Activated gamma-delta T cell treated with Interleukin-2 at 50 U/mL for 16 hours (primary cell): Measurements from ENCODE around the gene ITPKB.
A peak's percentile ranks its signal among the peaks of the same experiment; 100 is the strongest.
"Not testable (repeated sequence)": the region's sequence is repeated elsewhere in the genome, so short reads cannot be mapped to it uniquely, and the experiment has no call there.

ENCODE experiments used
- DNase-seq: peaks from one replicate; pipeline ENCODE4 v3.0.0-alpha.2; 2020

Gene ITPKB

DNA sequence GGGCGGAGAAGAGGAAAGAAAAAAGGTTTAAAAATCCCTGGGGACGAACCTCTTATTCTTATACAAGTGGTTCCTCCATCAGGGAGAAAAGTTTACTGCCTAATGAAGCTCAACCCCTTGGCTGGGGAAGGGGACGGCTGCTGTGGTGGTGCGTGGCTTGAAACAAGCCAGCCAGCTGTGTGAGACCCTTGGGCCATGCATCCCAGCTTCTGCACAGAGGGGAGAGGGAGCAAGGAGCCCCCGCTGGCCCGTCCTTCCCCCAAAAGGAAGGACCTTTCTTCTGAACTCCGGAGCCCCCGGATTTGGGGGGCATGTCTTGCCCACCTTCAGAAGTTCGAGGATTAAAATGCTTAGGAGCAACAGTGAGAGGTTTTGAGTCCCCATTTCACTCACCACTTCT lies 123.2 kb downstream of the ITPKB start:
- no peak for DNase-seq

DNA sequence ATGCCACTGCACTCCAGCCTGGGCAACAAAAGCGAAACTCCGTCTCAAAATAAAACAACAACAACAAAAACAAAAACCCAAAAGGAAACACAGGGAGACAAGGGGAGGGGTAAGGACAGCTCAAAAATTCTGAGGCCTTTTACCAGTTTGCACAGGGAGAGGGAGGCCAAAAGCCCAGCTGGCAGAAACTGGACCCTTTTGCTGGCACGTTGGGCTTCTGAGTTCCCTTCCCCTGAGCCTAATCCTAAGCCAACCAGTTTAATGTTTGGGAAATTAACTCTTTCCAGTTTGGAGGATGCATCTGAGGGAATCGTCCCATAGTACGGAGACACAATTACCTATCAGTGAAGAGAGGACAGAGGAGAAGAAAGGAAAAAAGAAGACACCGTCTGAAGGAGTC lies 127.1 kb downstream of the ITPKB start:
- DNase-seq, result not testable (repeated sequence)

DNA sequence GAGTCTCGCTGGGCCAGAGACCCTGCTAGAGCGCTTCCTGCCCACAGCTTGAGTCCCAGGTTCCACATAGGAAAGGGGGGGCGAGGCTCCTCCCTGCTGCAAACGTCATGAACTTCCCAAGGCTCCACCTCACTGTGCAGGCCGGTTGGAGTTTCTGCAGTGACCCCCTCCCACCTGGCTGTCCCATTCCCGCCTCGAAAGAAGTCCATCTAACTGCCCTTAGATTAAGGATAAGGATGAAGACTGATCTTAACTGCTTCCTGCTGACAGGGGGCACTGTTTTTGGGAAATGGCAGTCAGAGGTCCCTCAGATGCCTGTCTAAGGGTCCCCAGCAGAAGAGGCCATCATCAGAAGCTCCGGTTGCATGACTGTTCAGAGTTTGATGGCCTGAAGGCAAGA lies 127.8 kb downstream of the ITPKB start:
- no peak for DNase-seq

DNA sequence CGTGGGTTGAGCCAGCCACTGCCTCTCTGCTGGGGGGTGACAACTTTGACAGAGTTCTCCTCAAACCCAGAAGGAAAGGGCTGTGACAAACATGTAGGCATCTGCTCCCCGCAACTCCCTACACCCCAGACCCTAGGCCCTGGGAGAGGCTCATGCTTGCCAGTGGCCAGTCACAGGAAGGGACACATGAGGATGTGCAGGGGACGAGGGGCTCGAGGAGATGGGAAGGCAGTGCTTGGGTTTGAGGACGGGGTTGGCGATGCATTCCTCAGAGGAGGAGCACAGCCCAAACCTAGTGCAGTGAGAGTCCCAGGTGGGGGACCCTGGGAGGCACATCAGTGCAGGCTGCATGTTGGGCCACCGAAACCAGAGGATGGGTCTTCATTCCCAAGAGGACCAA lies 128.4 kb downstream of the ITPKB start:
- DNase-seq, result no peak

DNA sequence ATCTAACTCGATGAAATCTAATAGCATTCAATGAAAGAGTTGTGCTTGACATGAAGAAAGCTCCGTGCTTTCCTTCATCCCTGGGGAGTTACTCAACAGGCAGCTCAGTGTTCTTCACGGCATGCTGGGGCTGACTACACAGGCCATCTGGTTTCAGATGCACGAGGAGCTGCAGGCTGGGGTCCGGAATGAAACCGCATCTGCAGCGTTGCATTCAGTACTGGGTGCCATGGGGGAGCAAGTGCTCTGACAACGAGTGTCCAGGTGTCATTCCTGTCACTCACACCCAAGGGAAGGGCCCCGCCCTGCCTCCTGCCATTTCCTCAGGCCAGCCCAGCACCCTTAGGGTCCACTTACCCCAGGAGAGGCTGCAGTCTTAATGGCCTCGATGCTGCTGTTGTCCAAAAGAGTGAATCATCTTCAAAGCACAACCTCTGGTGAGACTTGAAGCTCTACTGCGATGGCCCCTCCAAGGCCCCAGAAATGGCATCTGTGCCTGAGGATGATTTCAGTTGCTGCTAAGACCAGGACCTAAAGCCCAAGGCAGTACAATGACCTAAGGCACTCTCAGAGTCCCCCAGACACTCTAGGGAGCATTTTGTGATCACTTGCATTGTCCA lies 129.1 kb downstream of the ITPKB start:
- no peak for DNase-seq

DNA sequence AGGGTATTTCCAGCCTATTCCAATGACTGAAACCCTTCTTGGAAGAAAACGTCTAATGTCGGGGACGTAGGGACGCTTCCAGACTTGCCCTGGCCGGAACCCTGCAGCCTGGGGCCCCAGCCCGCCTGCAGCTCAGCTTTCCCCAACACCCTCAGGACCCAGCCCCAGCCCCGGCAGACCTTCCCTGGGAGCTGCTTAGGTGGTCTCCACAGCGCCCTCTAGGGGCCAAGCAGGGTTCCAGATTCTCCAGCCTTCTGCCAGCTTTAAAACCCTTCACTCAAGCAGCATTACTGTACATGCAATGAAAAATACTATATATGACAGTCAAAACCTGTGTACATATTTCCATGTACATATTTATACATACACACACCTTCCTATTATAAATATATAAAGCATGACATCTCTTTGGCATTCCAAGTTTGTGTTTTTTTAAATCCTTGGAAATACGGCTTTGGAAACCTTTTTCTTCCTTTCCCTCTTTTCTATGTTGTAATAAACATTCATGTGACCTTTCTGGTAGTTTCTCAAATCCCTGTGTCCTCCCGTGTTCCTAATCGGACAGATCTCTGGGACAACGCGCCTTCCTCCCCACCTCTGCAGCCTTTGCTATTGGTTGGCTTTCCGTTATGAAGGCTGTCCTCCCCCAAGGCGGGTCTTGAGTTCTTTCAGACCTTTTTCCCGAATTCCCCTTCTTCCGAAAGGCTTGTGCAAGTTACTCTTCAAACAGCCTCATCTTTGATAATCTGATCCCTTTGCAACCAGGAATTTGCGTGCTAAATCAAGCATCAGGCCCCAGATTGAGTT lies 130.2 kb downstream of the ITPKB start:
- DNase-seq, result peak; percentile 65

DNA sequence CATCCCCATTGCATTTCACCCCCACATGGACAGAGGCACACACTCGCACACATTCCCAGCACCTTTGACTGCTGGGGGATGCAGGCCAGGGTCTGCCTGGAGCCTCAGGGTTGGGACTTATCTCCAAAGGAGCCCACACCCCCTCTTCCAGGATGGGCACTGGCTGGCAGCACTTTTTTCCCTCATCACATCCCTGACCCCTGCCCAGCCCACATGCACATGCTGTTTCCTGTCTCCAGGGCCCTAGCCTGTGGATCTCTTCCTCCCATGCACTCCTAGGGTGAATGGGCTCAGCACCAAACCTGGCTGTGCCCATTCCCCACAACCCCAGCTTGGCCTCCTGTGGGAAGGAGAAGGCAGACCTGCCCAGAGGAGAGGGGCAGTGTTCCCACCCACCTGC lies 131.3 kb downstream of the ITPKB start:
- no peak for DNase-seq

DNA sequence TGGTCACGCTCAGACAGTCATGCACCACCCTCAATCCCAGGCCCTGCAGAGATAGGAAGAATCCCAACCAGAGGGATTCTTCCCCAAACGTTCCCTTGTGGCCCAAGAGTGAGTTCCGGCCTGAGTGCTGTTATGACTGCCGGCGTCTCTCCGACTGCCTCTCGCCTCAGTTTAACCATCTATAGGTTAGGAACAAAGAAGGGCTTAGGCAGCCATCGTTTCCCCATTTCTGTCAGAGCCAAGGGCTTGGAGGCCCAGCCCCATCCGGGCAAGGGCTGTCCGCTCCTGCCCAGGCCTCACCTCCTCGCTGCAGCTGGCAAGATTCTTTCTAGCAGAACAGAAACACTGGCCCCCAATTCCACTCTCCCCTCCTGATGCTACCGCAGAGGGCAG lies 131.8 kb downstream of the ITPKB start:
- DNase-seq, result no peak

DNA sequence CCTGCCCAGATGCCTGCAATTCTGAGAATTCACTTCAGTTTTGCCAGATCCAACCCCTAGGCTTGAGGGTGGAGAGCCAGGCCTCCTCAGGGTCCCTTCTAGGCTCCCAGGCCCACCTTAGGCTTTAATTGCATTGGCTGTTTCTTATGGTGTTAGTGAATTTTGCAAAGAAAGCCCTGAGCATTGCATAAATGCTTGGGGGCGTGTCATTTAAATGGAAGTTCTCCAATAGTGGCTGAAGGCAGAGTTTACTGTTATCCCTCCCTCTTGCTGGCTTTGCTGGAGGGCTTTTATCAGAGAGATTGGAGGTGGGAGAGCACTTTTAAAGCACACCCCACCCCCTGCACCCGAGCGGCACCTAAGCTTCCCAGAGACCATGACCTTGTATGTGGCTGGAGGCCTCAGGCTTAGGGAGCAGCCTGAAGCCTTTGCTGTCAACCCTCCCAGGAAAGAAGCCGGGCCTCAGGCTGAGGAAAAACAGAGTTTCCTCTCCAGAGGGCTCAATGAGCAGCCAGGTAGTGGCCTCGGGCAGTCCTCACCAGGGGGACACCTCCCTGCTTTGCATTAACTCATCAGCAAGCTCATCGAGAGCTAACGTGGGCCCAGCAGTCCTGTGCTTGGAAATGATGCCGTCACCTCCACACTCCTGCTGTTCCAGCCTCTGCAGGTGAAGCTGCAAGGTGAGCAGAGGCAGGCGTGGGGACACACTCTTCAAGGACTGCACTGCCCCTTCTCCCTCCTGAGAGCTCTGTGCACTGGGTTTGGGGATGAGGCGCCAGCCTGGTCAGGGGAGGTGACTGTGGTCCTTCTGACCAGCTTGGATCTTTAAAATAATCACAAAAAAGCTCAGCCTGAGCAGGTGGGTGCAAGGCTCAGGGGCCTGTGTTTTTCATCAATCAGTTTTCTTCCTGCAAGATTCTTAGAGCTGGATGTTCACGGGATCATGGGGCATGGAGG lies 132.5 kb downstream of the ITPKB start:
- DNase-seq, result no peak

DNA sequence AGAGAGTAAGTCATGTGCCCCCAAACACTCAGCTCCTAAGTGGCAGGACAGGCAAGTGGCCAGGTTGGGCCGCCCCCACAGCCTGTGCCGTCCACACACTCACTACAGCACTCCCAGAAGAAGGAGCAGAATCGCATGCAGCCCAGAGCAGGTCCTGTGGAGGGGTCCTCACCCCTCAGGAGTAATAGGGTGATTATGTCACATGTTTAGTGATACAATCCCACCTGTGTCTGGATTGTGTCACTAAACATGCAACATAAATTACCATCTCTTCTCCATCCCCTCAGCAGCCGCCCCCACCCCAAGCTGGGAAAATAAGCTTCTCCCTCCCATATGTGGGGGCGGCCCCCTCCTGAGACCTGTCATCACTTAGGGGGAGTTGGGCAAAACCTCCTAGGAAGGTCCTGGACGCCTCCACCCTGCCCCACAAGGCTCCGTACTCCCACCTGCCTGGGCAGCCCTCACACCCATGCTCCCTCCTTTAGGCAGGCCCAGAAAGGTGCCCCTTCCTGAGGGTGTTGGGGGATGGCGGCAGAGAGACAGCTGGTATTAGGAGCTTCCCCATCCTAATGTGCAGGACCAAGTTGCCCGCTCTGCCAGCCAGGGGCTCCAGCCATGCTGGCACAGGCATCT lies 133.6 kb downstream of the ITPKB start:
- no peak for DNase-seq

DNA sequence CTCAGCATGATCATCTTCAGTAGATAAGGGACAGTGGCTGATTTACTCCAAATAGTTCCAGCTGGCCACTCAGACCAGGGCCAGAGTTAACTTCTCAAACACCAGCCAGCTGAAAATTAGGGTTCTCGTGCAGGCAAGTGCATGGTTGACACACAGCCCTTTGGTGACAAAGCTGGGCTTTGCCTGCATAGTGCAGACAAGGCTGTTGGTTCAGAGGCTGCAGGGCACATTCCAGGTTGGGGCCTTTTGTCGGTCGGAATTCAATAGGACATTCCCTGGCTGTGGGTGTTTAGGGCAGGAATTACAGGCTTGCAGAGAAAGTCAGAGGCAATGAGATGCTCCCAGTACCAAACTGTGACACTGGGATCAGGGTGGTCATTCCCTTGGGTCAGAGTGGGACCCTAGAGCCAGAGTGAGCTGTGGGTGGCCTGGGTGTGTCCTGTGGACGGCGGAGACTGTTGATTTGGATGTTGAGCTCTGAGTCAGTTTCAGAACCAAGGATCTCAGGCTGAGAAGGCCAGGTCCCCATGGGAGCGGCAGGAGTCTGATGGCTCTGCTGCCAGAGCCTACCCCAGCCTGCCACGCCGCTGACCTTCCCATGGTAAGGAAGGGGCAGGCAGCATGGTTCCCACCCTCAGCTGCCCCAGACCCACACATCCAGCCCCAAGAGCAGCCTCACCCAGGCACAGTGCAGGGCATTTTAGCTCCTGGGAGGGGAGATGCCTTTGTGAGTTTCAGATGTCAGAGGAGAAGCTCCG lies 134.3 kb downstream of the ITPKB start:
- no peak for DNase-seq

DNA sequence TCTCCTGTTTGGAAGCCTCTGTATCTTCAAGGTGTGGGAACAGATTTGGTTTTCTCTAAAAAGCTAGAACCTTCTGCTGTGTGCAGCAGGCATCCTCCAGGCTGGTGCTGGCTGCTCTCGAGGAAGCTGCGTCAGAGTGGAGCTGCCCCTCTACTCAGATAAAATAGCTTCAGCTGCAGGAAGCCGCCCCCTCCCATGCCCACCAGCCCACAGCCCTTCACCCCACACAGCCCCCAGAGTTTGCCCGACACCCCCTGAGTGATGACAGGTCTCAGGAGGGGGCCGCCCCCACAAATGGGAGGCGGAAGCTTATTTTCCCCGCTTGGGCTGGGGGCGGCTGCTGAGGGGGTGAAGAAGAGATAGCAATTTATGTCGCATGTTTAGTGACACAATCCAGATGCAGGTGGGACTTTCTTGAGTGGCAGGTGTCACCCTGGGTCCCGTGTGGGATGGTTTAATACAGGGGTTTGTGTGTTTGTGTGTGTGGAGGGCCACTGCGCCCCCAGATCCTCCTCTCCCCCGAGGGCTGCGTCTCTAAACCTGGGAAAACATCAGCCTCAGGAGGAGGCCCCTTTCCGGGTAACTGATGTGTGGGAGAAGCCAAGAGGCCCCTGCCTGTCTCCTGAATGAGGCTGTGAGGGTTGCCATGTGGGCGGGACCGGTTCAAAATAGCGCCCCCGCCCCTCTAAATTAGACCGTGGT lies 135.1 kb downstream of the ITPKB start:
- DNase-seq, result no peak

DNA sequence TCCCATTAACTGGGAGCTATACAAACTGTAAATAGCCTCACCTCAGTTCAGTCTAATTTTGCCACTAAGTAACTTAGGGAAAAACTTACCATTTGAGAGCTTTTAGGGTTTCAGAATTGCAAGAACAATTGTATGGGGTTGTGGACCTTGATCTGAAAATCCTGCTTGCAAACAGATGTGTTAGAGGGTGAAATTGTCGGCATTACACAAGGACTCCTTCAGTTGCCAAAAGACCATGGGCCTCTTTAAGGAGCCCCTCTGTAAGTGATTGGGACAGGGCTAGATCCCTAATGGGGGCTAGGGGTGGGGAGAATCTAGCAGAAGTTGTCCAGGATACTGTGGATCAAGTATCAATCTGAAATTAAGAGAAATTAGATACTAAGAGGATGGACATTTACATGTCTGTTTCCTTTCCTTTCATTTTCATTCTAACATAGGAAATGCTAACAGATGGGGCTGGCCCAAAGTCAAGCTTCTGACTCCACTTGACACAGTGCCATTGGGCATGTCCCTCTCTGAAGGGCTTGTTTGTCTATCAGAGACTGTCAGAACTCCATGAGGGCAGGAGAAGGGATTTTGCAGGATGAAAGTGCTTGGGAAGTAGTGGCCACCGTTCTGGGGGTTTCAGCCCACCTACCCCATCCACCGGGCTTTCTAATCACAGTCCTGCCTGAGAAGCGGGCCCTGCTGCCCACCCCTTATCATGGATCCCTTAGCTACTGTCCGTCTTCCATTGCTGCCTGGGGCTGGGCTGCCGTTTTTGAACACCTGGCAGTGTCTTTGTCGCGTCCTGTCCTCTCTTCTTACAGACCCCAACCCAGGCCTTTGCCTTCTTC lies 135.8 kb downstream of the ITPKB start:
- no peak for DNase-seq

DNA sequence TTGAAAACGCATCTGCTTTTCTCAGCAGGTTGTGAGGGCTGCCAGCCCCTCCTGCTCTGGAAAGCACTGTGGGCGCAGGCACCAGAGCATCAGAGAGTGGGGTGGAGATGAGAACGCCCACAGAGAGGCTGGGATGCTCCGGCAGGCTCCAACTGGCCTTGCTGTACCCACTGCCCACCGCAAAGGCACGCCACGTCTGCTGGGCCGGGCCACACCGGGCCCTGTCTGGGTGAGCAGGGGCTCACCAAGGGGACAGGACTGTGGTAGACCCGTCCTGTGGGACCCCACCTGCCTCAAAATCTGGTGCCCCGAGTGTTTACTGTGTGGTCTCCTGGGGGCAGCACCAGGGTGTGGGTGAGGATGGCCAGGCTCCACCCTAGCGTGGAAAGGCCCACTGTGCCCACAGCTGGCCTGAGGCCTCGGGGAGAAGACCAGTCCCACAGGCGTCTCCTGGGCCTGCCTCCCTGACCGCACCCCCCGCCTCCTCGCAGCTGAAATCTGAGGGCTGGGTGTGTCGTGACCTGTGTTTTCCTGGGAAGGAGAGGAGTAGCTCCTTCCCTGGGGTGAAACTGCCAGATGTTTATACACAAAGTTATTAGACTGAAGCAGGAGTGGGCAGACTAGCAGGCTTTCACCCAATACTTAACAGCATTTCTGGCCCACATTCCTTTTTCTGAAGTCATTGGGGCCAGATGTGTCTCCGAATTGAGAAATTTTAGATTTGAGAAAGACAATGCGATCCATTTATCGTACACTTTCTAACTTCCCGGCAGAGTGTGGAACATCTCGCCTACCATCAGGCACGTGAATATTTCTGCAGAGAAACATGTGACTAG lies 136.7 kb downstream of the ITPKB start:
- DNase-seq, result no peak

DNA sequence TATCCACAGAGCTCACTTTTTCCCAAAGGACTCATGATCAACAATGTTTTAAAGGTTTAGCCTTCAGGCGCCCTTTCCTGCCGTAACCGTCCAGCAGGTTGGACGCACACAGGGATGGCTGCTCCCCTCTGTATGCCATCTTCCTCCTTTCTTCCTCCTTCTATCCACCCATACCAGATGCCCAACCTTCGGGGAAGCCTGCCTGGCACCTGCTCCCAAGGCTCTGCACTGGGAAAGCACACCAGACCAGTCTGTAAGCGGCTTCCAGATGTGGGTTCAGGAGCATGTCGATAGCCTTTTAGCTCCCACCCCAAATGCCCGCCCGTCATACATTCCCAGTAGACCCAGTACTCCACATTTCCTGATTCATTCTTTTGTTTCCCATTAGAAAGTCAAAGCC lies 137.6 kb downstream of the ITPKB start:
- DNase-seq, result no peak

DNA sequence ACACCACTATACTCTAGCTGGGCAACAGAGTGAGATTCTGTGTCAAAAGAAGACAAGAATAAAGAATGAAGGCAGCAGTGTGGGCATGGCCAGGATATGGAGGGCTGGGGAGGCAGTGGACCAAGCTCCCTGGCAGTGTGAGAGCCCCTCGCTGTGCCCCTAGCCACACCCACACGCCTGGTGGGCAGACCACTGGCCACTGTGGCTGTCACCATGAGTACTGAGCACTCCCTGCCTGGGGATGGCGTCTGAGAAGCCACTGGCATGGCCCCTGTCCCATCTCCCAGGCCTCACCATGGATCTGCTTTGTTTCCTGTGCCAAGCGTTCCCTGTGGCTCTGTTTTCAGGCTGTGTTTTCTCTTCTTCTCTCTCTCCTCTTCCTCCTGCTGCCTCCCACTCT lies 138.8 kb downstream of the ITPKB start:
- no peak for DNase-seq

DNA sequence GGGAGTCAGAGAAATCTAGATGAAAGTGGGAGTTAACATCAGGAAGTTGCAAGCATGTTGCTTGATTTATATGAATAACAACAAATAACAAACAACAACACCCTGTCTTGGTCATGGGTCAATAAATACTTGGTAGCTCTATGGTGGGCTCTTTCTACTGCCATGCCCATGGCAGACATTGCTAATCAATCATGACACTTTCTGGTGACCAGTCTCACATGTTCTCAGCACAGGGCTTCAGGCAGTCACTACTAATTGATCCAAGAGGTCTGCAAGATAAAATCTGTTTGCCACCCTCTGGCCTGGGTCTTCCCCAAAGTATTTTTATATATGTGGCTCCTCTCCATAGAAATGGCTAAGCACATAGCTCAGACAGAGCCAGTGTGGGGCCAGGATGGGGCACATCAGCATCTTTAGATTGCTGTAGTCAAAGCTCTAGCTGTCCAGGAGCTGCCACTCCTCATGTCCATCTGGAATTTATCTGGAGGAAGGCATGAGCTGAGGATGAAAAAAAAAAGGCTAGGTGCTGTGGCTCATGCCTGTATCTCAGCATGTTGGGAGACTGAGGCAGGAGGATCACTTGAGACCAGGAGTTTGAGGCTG lies 139.3 kb downstream of the ITPKB start:
- no peak for DNase-seq

DNA sequence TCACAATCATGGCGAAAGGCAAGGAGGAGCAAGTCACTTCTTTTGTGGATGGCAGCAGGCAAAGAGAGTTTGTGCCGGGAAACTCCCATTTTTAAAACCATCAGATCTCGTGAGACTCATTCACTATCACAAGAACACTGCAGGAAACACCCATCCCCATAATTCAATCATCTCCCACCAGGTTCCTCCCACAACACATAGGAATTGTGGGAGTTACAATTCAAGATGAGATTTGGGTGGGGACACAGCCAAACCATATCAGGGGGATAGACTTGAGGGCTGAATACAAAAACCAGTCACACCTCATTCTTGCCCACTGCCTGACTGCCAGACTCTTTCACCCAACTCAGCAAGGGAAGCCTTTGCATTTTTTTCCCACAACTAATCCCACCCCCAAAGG lies 140.1 kb downstream of the ITPKB start:
- not testable (repeated sequence) for DNase-seq

DNA sequence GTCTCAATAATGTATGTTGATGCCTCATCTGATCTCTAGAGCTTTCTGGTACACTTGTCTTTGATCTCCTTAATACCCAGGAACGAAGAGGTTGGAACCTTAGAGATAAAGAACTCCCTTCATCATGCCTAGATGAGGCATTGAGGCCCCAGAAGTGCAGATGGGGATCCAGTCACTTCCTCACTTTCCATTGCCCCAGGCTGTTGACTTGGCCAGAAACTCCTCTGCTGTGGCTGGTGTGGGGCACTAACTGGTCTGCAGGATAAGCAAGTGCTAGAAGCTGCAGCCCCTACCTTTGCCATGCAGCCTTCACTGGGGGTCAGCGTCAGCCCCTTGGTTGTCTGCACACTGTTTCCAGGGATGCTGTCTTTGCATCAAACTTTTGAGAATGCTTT lies 140.6 kb downstream of the ITPKB start:
- DNase-seq, result no peak
